NCI-H524 treated with DMSO at 0.1 percent for 48 hours (cell line): ENCODE results near the gene TANC1.

Source experiments
- DNase-seq: peaks from one replicate; lab custom pipeline; 2025; lab: John Stamatoyannopoulos, UW

Gene TANC1

GRCh38 chr2:158968396-158969161 is at the start of gene TANC1:
Gene TANC1, plus strand, starts transcription at chr2:158968640. Its CDS starts 97,271 bp downstream, at chr2:159065911.
- DNase-seq: peak; percentile 44

- no peak for DNase-seq
Observed at GRCh38 chr2:158921599-158922408, 46.6 kb upstream of the TANC1 start.

GRCh38 chr2:158922601-158923000 is 45.8 kb upstream of the TANC1 start:
- DNase-seq: no peak

DNA sequence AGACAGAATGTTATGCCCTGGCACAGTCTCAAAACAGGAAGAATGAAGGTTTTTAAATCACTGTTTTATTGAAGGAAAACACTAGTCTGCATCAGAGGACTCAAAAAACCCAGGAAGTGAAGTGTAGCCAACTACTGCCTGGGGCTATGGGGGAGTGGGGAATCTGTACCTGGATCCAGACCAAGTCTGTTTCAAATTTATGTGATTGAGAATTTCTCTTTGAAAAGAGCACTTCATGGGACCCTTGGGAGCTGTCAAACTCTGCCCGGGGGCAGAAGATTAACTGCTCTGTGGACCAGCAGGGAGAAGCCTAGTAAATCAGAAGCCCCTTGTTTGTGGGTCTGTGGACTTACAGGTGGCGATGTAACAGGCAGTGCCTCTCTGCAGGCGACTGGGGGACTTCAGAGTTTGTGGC is 45.3 kb upstream of the TANC1 start:
- no peak for DNase-seq

- DNase-seq: no peak
Observed at GRCh38 chr2:158923641-158924040, 44.8 kb upstream of the TANC1 start.

GRCh38 chr2:158926478-158926948 is 41.9 kb upstream of the TANC1 start:
- DNase-seq: no peak

GRCh38 chr2:158928515-158928914 is 39.9 kb upstream of the TANC1 start:
- no peak for DNase-seq

GRCh38 chr2:158928965-158929364 is 39.5 kb upstream of the TANC1 start:
- DNase-seq: no peak

- no peak for DNase-seq
Observed at GRCh38 chr2:158931572-158931971, 36.9 kb upstream of the TANC1 start.

DNA sequence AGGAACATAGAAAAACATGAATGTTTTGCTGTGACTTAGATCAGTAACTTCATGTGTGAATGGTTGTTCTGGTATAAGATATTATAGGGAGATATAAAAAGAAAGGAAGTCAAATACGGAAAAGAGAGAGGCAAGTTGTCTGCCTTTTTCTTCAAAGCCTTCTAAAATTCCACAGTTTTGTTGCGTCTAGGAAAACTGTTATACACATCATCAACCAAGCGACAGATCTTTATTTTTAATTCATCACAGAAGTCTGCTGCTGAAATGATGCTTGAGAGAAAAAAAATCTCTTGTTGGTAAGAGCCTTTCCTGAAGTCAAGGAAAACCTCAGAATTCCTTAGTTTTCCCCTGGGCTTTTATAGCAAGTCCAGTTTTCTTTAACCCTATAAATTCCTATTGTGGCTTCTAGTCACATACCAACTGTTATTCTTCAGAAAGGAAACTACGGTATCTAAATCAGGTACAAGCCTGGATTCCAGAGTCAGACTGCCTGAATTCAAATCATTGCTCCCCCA is 36.3 kb upstream of the TANC1 start:
- no peak for DNase-seq

GRCh38 chr2:158934170-158934569 is 34.3 kb upstream of the TANC1 start:
- no peak for DNase-seq

GRCh38 chr2:158935617-158936016 is 32.8 kb upstream of the TANC1 start:
- DNase-seq: no peak

- no peak for DNase-seq
Observed at GRCh38 chr2:158936978-158937377, 31.5 kb upstream of the TANC1 start.

GRCh38 chr2:158940356-158940755 is 28.1 kb upstream of the TANC1 start:
- DNase-seq: no peak

DNA sequence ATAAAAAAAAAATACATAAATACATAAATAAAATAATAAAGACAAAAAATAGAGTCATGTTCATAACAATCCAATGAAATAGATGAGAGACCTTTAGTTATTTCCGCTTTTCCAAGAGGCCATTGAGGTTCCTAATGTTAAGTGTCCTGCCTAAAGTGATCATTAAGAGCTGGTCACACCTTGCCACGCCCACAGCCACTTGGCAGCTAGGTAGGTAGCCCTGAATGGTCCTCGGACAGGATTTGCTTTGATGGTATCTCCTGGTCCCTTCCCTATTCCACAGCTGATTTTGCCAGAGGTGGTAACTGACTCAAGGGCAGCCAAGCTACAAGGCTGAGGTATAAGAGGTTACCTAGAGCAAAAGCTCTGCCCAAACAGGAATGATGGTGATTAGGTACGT is 24.5 kb upstream of the TANC1 start:
- DNase-seq: no peak

DNA sequence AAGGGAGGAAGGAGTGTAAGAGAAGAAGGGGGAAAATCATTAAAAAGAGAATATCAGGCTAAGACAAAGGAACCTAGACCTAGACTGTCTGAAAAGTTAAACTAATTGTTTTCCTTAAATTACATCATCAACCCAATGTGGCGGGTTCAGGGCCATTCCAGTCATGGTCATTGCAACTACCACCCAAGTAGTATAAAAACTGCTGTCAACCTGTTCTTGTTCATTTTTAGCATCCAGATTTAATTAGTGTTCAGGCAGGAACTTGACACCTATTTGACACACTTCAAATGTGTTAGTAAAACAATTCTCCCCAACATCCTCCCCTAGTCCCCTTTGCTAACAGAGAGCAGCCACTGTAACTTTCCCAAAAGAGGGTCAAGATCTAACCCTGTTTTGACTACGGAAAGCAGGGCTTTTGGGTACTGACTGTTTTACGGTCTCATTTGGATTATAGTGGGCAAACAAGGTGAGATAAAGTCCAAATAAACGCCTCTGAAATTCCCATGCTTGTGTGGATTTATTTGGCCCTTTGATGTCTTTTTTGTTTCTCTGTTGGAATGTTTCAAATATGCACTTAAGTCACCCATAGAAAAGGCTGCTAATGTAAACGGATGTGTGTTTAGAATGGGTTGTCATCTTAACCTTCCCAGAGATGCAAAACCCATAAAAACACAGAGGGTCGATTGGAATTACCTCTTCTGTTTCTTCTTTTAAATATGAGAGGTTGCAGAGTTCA is 19.3 kb upstream of the TANC1 start:
- DNase-seq: no peak

DNA sequence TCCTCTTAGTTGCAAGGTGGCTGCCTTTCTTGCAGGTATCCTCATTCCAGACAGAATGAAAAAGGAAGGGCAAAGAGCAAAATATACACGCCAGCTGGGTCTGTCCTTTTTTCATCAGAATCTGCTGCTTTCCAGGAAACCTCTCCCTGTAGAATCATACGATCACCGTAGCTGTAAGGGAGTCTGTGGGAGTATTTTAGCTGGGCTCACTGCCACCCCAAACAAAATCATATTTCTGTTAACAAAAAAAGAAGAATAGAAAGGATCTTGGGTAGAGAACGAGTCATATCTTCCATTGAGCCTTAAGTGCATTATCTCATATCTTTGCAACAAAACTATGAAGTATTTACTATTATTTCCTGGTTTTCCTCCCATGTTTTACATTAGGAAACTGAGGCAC is 15.0 kb upstream of the TANC1 start:
- no peak for DNase-seq

DNA sequence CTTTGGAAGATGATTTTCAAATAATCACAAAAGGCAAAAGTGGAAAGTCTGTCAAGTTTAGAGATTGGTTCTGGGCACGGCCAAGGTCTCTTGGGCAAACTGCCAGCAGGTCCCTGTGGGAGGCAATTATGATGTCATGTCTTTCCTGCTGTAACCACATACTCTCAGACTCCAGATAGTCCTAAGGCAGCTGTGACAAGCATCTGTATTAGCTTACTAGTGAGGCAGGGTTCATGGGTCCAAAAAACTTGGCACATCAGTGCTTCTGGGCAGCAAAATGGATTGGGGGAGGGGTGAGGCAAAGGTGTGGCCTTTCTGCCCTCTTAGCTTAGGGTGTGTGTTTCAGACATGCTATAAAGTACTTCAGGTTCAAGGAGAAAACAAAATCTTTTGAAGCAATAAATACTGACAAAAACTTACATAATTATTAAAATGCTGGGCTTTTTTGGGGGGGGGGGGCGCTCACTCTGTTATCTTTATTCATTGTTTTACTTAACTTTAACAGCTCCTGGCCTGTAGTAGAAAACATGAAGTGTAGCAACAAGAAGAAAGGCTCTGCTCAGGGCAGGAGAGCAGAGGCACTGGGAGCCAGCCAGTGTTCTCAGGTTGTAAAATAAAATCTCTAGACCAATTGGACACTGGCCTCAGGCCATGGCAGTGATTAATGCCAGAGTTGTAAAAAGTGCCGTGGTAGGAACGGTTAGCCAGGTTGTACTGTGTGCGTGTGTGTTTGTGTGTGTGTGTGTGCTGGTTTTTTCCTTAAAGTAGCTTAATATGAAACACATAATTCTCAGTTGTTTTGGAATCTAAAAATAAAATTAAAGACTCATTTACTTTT is 14.3 kb upstream of the TANC1 start:
- DNase-seq: no peak

GRCh38 chr2:158955842-158956365 is 12.5 kb upstream of the TANC1 start:
- DNase-seq: no peak

- no peak for DNase-seq
Observed at GRCh38 chr2:158958365-158958764, 10.1 kb upstream of the TANC1 start.

GRCh38 chr2:158960193-158960592 is 8.2 kb upstream of the TANC1 start:
- no peak for DNase-seq
